DND-41 (cell line): ENCODE data around the gene CAP1.

ENCODE experiments used
- ATAC-seq: fragments of 200-7000 bp; cut with Tn5 transposase; 3 replicates; pipeline ENCODE4 v1.9.1; 2021; ENCODE audit warnings: low read depth; ENCODE audit not compliant: insufficient read depth
- DNase-seq: peaks from one replicate; pipeline ENCODE4 v3.0.0-alpha.2; 2020
- H2AFZ ChIP-seq: 2 replicates; pipeline ENCODE4 v1.6.0; 2012; ENCODE audit warnings: low read depth, low read length
- H3K27ac ChIP-seq: 2 replicates; pipeline ENCODE4 v1.5.1; 2012; ENCODE audit warnings: low read length, inconsistent platforms
- H3K27me3 ChIP-seq: fragments of 200-600 bp; sonication (generic); 2 replicates; pipeline ENCODE4 v1.6.0; 2012; ENCODE audit warnings: low read length, mild to moderate bottlenecking, inconsistent platforms; ENCODE audit not compliant: insufficient read depth, poor library complexity
- H3K36me3 ChIP-seq: 2 replicates; pipeline ENCODE4 v1.5.1; 2012; ENCODE audit warnings: low read length, inconsistent platforms; ENCODE audit not compliant: insufficient read depth
- H3K4me1 ChIP-seq: 2 replicates; pipeline ENCODE4 v1.5.1; 2012; ENCODE audit warnings: mild to moderate bottlenecking, low read length; ENCODE audit not compliant: insufficient read depth
- H3K4me2 ChIP-seq: 2 replicates; pipeline ENCODE4 v1.6.0; 2012; ENCODE audit warnings: mild to moderate bottlenecking, moderate library complexity, low read length, inconsistent platforms; ENCODE audit not compliant: insufficient read depth
- H3K4me3 ChIP-seq, 2 experiments: fragments of 200-600 bp in 1 of 2; shearing (Covaris generic) in 1 of 2; 2 replicates each; pipeline ENCODE4 v1.5.1; 2012 to 2016; ENCODE audit warnings: inconsistent platforms in 2 of 2, low read length in 2 of 2, mild to moderate bottlenecking in 2 of 2, low read depth in 1 of 2, moderate library complexity in 1 of 2
- H3K79me2 ChIP-seq: 2 replicates; pipeline ENCODE4 v1.6.0; 2012; ENCODE audit warnings: low read length, inconsistent platforms; ENCODE audit not compliant: insufficient read depth
- H3K9ac ChIP-seq: 2 replicates; pipeline ENCODE4 v1.6.0; 2012; ENCODE audit warnings: low read depth, mild to moderate bottlenecking, inconsistent platforms, low read length, moderate library complexity
- H3K9me3 ChIP-seq: 2 replicates; pipeline ENCODE4 v1.5.1; 2012; ENCODE audit warnings: low read length, moderate library complexity, mild to moderate bottlenecking, inconsistent platforms; ENCODE audit not compliant: insufficient read depth, severe bottlenecking
- H4K20me1 ChIP-seq: 2 replicates; pipeline ENCODE4 v1.6.0; 2012; ENCODE audit warnings: low read length; ENCODE audit not compliant: insufficient read depth
- CTCF ChIP-seq: IDR thresholded peaks from 2 replicates; pipeline ENCODE4 v1.5.1; 2012; ENCODE audit warnings: borderline replicate concordance, low read length, moderate library complexity, mild to moderate bottlenecking; ENCODE audit not compliant: poor library complexity, severe bottlenecking; ENCODE audit errors: extremely low read depth
- EZH2 ChIP-seq: IDR thresholded peaks from 3 replicates; pipeline ENCODE4 v1.6.1; 2012; ENCODE audit warnings: borderline replicate concordance, low read depth, mild to moderate bottlenecking, moderate library complexity, low read length, inconsistent platforms; ENCODE audit not compliant: severe bottlenecking

Gene CAP1, protein sequence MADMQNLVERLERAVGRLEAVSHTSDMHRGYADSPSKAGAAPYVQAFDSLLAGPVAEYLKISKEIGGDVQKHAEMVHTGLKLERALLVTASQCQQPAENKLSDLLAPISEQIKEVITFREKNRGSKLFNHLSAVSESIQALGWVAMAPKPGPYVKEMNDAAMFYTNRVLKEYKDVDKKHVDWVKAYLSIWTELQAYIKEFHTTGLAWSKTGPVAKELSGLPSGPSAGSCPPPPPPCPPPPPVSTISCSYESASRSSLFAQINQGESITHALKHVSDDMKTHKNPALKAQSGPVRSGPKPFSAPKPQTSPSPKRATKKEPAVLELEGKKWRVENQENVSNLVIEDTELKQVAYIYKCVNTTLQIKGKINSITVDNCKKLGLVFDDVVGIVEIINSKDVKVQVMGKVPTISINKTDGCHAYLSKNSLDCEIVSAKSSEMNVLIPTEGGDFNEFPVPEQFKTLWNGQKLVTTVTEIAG

GRCh38 chr1:40040511-40041465 is at the start of gene CAP1:
TSS of gene CAP1 (plus strand) at chr1:40040729. CDS start at chr1:40059347, 18,618 bp downstream.
- peak within 1 kb of the TSS; percentile 97 for H3K9ac ChIP-seq
- peak within 1 kb of the TSS; percentile 97 for H2AFZ ChIP-seq
- peaks cover 23% of the 10 kb centered on the region; the same call in 1 of the 2 replicates for H4K20me1 ChIP-seq
- H3K4me2 ChIP-seq = peak within 1 kb of the TSS; percentile 95
- peak within 1 kb of the TSS; percentile 96 for H3K27ac ChIP-seq
- H3K36me3 ChIP-seq = peaks cover 15% of the 10 kb centered on the region
- peak; percentile 100 for DNase-seq
- ATAC-seq = peak; percentile 93
- no peaks in the 10 kb centered on the region for H3K27me3 ChIP-seq
- peaks cover 41% of the 10 kb centered on the region for H3K4me1 ChIP-seq
- no peaks in the 10 kb centered on the region for H3K9me3 ChIP-seq
- peak within 1 kb of the TSS; percentile 80 to 99 for H3K4me3 ChIP-seq
- H3K79me2 ChIP-seq = peaks cover 61% of the 10 kb centered on the region
- TF ChIP-seq CTCF (no peak), EZH2 (no peak)

GRCh38 chr1:39992234-39992633 is 48.3 kb upstream of the CAP1 start:
- no peak overlapping the region for H3K4me3 ChIP-seq
- DNase-seq = no peak
- H3K79me2 ChIP-seq = no peaks in the 10 kb centered on the region
- no peak overlapping the region for H2AFZ ChIP-seq
- TF ChIP-seq CTCF (no peak), EZH2 (no peak)
- H3K9me3 ChIP-seq = no peaks in the 10 kb centered on the region
- no peak overlapping the region for H3K4me2 ChIP-seq
- ATAC-seq = no peak
- H3K4me1 ChIP-seq = no peaks in the 10 kb centered on the region
- H4K20me1 ChIP-seq = no peaks in the 10 kb centered on the region
- no peaks in the 10 kb centered on the region for H3K27me3 ChIP-seq
- no peak overlapping the region for H3K27ac ChIP-seq
- H3K9ac ChIP-seq = no peak overlapping the region
- no peaks in the 10 kb centered on the region for H3K36me3 ChIP-seq

- H3K79me2 ChIP-seq = no peaks in the 10 kb centered on the region
- no peaks in the 10 kb centered on the region for H3K9me3 ChIP-seq
- no peak for ATAC-seq
- no peaks in the 10 kb centered on the region for H4K20me1 ChIP-seq
- DNase-seq = no peak
- H3K4me3 ChIP-seq = no peak overlapping the region
- no peak overlapping the region for H2AFZ ChIP-seq
- H3K4me2 ChIP-seq = no peak overlapping the region
- no peaks in the 10 kb centered on the region for H3K36me3 ChIP-seq
- TF ChIP-seq EZH2 (no peak), CTCF (no peak)
- H3K27ac ChIP-seq = no peak overlapping the region
- no peaks in the 10 kb centered on the region for H3K27me3 ChIP-seq
- H3K9ac ChIP-seq = no peak overlapping the region
- H3K4me1 ChIP-seq = no peaks in the 10 kb centered on the region
These were observed 47.6 kb upstream of the CAP1 start for GRCh38 chr1:39992888-39993287.
